GM23338 (cell line): ENCODE results near the gene NGFR. TPM values are rescaled to one million over a fixed set of nuclear protein-coding genes. Genes with fewer than 3 reads are reported as not detected.
A peak's percentile ranks its signal among the peaks of the same experiment; 100 is the strongest.

ENCODE experiments used
- ATAC-seq: fragments of 200-7000 bp; cut with Tn5 transposase; 3 replicates; pipeline ENCODE4 v1.9.1; 2020
- DNase-seq: peaks from one replicate; pipeline ENCODE4 v3.0.0-alpha.2; 2015; ENCODE audit warnings: low spot score
- H2AFZ ChIP-seq: fragments of 200-600 bp; sonication (generic); 2 replicates; pipeline ENCODE4 v1.8.0; 2016; ENCODE audit warnings: antibody characterized with exemption, mild to moderate bottlenecking, moderate library complexity
- H3F3A ChIP-seq: fragments of 200-600 bp; sonication (generic); replicated peaks from 2 replicates; pipeline ENCODE4 v1.8.0; 2017; ENCODE audit warnings: antibody characterized with exemption, mixed run types, low read depth
- H3K27ac ChIP-seq: fragments of 200-600 bp; sonication (generic); 2 replicates; pipeline ENCODE4 v1.6.1; 2016; ENCODE audit warnings: low read depth
- H3K27me3 ChIP-seq: fragments of 200-600 bp; sonication (generic); 2 replicates; pipeline ENCODE4 v1.8.0; 2016; ENCODE audit warnings: mild to moderate bottlenecking, mixed run types, moderate library complexity; ENCODE audit not compliant: insufficient read depth
- H3K36me3 ChIP-seq: fragments of 200-600 bp; sonication (generic); 2 replicates; pipeline ENCODE4 v1.8.0; 2016; ENCODE audit warnings: mild to moderate bottlenecking; ENCODE audit not compliant: insufficient read depth
- H3K4me1 ChIP-seq: fragments of 200-600 bp; sonication (generic); 2 replicates; pipeline ENCODE4 v1.8.0; 2016; ENCODE audit warnings: mild to moderate bottlenecking, moderate library complexity; ENCODE audit not compliant: insufficient read depth
- H3K4me2 ChIP-seq: fragments of 200-600 bp; sonication (generic); 2 replicates; pipeline ENCODE4 v1.7.1; 2017; ENCODE audit warnings: mixed run types
- H3K4me3 ChIP-seq: fragments of 200-600 bp; sonication (generic); 2 replicates; pipeline ENCODE4 v1.6.1; 2016; ENCODE audit warnings: mixed run types
- H3K79me2 ChIP-seq: fragments of 200-600 bp; sonication (generic); replicated peaks from 2 replicates; pipeline ENCODE4 v1.8.0; 2017; ENCODE audit warnings: mild to moderate bottlenecking; ENCODE audit not compliant: insufficient read depth
- H3K9me2 ChIP-seq: fragments of 200-600 bp; sonication (generic); 2 replicates; pipeline ENCODE4 v1.8.0; 2017; ENCODE audit not compliant: insufficient read depth
- H4K20me1 ChIP-seq: fragments of 200-600 bp; sonication (generic); replicated peaks from 2 replicates; pipeline ENCODE4 v1.8.0; 2017; ENCODE audit warnings: mild to moderate bottlenecking; ENCODE audit not compliant: insufficient read depth
- H3K27ac Mint-ChIP-seq: 2 replicates; pipeline ENCODE4 v1.8.0; 2020; ENCODE audit warnings: inconsistent platforms, mild to moderate bottlenecking, moderate library complexity, mixed read lengths
- H3K27me3 Mint-ChIP-seq: 3 replicates; pipeline ENCODE4 v1.8.0; 2022; ENCODE audit warnings: low read depth, mild to moderate bottlenecking, moderate library complexity, mixed read lengths, inconsistent platforms; ENCODE audit not compliant: insufficient read depth, poor library complexity
- H3K36me3 Mint-ChIP-seq: 3 replicates; pipeline ENCODE4 v1.8.0; 2021; ENCODE audit warnings: low read depth, mild to moderate bottlenecking, inconsistent platforms, moderate library complexity, mixed read lengths
- H3K4me1 Mint-ChIP-seq: 3 replicates; pipeline ENCODE4 v1.8.0; 2020; ENCODE audit warnings: mild to moderate bottlenecking, inconsistent platforms, mixed read lengths
- H3K4me3 Mint-ChIP-seq: 3 replicates; pipeline ENCODE4 v1.8.0; 2021; ENCODE audit warnings: moderate library complexity, mild to moderate bottlenecking, inconsistent platforms, mixed read lengths
- H3K9me3 Mint-ChIP-seq: 3 replicates; pipeline ENCODE4 v1.8.0; 2020; ENCODE audit warnings: moderate library complexity, mild to moderate bottlenecking, inconsistent platforms, mixed read lengths
- CREB1 ChIP-seq: fragments of 250-450 bp; sonication (Bioruptor Pico); IDR thresholded peaks from 2 replicates; pipeline ENCODE4 v1.5.0; 2020; ENCODE audit warnings: low read depth, mild to moderate bottlenecking, moderate library complexity
- EZH2 ChIP-seq: fragments of 200-600 bp; sonication (generic); IDR thresholded peaks from one replicate; pipeline ENCODE4 v1.8.0; 2017; ENCODE audit warnings: antibody characterized with exemption, mild to moderate bottlenecking, low read depth; ENCODE audit not compliant: unreplicated experiment
- POLR2AphosphoS5 ChIP-seq: IDR thresholded peaks from 2 replicates; pipeline ENCODE4 v1.6.1; 2016; ENCODE audit warnings: antibody characterized with exemption, low read depth
- ZNF331 ChIP-seq: fragments of 250-450 bp; sonication (Bioruptor Pico); IDR thresholded peaks from 2 replicates; pipeline ENCODE4 v1.5.0; 2020; ENCODE audit warnings: low read depth, mild to moderate bottlenecking, moderate library complexity
- polyA plus RNA-seq: library from polyadenylated mRNA; unstranded; fragments of >200 nt; fragmentation: Nextera tagmentation; extraction: Ambion mirVana; gene quantifications from 2 replicates; pipeline ENCODE4 v1.2.1, GENCODE V29; 2016
- total RNA-seq: library from RNA; depleted of rRNA; stranded (reverse); fragments of >200 nt; shearing (Covaris generic); gene quantifications from 2 replicates; pipeline ENCODE4 v1.2.3, GENCODE V29; 2014
- TF ChIP-seq, protein P1 (sequence below): IDR thresholded peaks from 2 replicates; pipeline ENCODE4 v1.6.1; 2016; ENCODE audit warnings: antibody characterized with exemption
- TF ChIP-seq, protein P2 (sequence below), 2 experiments: fragments of 200-600 bp in 1 of 2; sonication (generic) in 1 of 2; conservative IDR thresholded peaks; 2 replicates each; pipeline versions ENCODE4 v1.5.1 to v1.6.1; 2016 to 2017; ENCODE audit warnings: antibody characterized with exemption in 2 of 2, low read depth in 2 of 2, mild to moderate bottlenecking in 2 of 2, moderate library complexity in 1 of 2
- TF ChIP-seq, protein P3 (sequence below): IDR thresholded peaks from one replicate; pipeline ENCODE4 v1.6.1; 2018; ENCODE audit warnings: antibody characterized with exemption; ENCODE audit not compliant: unreplicated experiment

Gene NGFR
- total and polyA plus RNA-seq, 2 experiments from 2014 or later, result 2.8 to 6.9 TPM

DNA sequence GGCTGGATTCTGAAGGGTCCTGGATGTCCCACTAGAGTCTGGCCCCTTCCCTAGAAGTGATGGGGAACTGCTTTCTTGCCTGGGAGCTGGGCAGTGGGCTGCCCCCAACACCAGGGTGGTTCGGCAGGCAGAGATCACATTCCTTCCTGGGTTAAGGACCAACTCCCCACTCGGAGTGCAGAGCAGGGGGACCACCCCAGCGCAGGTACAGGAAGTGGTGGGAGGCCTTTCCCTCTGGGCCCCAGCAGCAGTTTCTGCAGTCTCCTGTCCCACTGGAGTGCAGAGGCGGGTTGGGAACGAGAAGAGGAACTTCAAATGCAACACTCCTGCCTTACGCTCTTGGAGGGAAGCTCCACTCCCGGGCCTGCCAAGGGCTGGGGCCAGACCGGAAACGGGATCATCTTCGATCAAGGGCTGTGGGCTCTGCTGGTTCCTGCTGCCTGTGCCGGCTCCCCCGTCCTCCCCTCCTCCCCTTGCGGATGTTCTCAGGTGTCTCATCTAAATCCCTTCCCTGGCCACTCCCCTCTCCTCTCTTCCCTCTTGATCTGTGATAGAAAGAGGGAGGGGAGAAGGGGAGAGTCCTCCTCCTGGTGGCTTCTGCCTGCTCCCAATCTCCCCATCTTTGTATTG lies 9.0 kb upstream of the NGFR start:
- H3K27ac ChIP-seq, result peak overlapping the region; percentile 75; the same call in 1 of the 2 replicates
- H3K4me1 ChIP-seq, result peaks cover 37% of the 10 kb centered on the region
- TF ChIP-seq, protein P1, sequence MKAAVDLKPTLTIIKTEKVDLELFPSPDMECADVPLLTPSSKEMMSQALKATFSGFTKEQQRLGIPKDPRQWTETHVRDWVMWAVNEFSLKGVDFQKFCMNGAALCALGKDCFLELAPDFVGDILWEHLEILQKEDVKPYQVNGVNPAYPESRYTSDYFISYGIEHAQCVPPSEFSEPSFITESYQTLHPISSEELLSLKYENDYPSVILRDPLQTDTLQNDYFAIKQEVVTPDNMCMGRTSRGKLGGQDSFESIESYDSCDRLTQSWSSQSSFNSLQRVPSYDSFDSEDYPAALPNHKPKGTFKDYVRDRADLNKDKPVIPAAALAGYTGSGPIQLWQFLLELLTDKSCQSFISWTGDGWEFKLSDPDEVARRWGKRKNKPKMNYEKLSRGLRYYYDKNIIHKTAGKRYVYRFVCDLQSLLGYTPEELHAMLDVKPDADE, result peak; percentile 23; the same call in 1 of the 2 replicates
- TF ChIP-seq ZNF331 (CRISPR knock-in tag) (no peak), POLR2AphosphoS5 (peak; percentile 51; the same call in 1 of the 2 replicates)
- H3K9me2 ChIP-seq, result no peaks in the 10 kb centered on the region
- Mint-ChIP-seq H3K27me3 (peaks cover 13% of the 10 kb centered on the region), H3K9me3 (no peaks in the 10 kb centered on the region), H3K4me3 (peak overlapping the region; percentile 58), H3K27ac (peak overlapping the region; percentile 71; the same call in 1 of the 2 replicates), H3K4me1 (peaks cover 52% of the 10 kb centered on the region), H3K36me3 (no peaks in the 10 kb centered on the region)
- H3K4me3 ChIP-seq, result peak overlapping the region; percentile 46
- no peaks in the 10 kb centered on the region for H3K79me2 ChIP-seq
- H4K20me1 ChIP-seq, result no peaks in the 10 kb centered on the region
- DNase-seq (peak; percentile 97), ATAC-seq (peak; percentile 94)
- H3K4me2 ChIP-seq, result peak overlapping the region; percentile 84
- H2AFZ ChIP-seq, result peak overlapping the region; percentile 73
- peaks cover 19% of the 10 kb centered on the region; the same call in 1 of the 2 replicates for H3K27me3 ChIP-seq
- no peaks in the 10 kb centered on the region for H3K36me3 ChIP-seq
- no peaks in the 10 kb centered on the region for H3F3A ChIP-seq

DNA sequence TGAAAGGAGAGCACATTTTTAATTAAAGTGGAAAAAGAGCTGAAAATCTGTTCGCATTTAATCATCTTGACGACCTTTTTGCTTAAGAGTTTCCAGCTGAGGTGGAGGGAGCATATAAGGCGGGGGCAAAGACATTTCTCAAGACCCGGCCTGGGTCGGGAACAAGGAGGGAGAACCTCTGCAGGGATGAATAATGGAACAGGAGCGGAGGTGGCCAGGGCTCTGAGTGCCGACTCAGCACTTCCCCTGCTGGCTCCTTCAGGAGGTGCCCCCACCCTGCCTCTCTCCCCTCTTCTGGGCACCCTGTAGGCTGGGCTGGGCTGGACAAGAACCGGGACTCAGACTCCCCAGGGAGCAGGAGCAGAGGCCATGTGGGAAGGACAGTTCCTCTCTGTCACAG lies 7.9 kb upstream of the NGFR start:
- TF ChIP-seq, protein P2, sequence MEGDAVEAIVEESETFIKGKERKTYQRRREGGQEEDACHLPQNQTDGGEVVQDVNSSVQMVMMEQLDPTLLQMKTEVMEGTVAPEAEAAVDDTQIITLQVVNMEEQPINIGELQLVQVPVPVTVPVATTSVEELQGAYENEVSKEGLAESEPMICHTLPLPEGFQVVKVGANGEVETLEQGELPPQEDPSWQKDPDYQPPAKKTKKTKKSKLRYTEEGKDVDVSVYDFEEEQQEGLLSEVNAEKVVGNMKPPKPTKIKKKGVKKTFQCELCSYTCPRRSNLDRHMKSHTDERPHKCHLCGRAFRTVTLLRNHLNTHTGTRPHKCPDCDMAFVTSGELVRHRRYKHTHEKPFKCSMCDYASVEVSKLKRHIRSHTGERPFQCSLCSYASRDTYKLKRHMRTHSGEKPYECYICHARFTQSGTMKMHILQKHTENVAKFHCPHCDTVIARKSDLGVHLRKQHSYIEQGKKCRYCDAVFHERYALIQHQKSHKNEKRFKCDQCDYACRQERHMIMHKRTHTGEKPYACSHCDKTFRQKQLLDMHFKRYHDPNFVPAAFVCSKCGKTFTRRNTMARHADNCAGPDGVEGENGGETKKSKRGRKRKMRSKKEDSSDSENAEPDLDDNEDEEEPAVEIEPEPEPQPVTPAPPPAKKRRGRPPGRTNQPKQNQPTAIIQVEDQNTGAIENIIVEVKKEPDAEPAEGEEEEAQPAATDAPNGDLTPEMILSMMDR (conservative IDR thresholded peaks at IDR 0.05; ENCODE audit: low read depth in 2 of 2), result 0 out of 4 replicates have a peak, but pooled peaks of 1 of the 2 experiments have one; percentile 22
- TF ChIP-seq, protein P3, sequence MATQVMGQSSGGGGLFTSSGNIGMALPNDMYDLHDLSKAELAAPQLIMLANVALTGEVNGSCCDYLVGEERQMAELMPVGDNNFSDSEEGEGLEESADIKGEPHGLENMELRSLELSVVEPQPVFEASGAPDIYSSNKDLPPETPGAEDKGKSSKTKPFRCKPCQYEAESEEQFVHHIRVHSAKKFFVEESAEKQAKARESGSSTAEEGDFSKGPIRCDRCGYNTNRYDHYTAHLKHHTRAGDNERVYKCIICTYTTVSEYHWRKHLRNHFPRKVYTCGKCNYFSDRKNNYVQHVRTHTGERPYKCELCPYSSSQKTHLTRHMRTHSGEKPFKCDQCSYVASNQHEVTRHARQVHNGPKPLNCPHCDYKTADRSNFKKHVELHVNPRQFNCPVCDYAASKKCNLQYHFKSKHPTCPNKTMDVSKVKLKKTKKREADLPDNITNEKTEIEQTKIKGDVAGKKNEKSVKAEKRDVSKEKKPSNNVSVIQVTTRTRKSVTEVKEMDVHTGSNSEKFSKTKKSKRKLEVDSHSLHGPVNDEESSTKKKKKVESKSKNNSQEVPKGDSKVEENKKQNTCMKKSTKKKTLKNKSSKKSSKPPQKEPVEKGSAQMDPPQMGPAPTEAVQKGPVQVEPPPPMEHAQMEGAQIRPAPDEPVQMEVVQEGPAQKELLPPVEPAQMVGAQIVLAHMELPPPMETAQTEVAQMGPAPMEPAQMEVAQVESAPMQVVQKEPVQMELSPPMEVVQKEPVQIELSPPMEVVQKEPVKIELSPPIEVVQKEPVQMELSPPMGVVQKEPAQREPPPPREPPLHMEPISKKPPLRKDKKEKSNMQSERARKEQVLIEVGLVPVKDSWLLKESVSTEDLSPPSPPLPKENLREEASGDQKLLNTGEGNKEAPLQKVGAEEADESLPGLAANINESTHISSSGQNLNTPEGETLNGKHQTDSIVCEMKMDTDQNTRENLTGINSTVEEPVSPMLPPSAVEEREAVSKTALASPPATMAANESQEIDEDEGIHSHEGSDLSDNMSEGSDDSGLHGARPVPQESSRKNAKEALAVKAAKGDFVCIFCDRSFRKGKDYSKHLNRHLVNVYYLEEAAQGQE, result no peak
- no peak for TF ChIP-seq EZH2
- no peak for TF ChIP-seq CREB1 (CRISPR knock-in tag)
- H3K9me3 Mint-ChIP-seq, result no peaks in the 10 kb centered on the region
- Histone ChIP-seq H3K79me2 (no peaks in the 10 kb centered on the region), H3K36me3 (no peaks in the 10 kb centered on the region), H3K27ac (no peak overlapping the region), H3K4me2 (peak overlapping the region; percentile 69), H2AFZ (peak overlapping the region; percentile 69), H3K4me3 (no peak overlapping the region; the same call in 1 of the 2 replicates), H3K27me3 (peaks cover 19% of the 10 kb centered on the region; the same call in 1 of the 2 replicates), H3F3A (no peaks in the 10 kb centered on the region), H3K9me2 (no peaks in the 10 kb centered on the region), H3K4me1 (peaks cover 37% of the 10 kb centered on the region), H4K20me1 (no peaks in the 10 kb centered on the region)
- ATAC-seq (peak; percentile 59), DNase-seq (peak; percentile 56)
- H3K4me3 Mint-ChIP-seq, result no peak overlapping the region; the same call in 2 of the 3 replicates
- H3K27ac Mint-ChIP-seq, result no peak overlapping the region
- H3K27me3 Mint-ChIP-seq, result peaks cover 13% of the 10 kb centered on the region
- peaks cover 51% of the 10 kb centered on the region for H3K4me1 Mint-ChIP-seq
- no peaks in the 10 kb centered on the region for H3K36me3 Mint-ChIP-seq
